ENCODE measurements around the gene DNAAF9. TPM values are rescaled to one million over a fixed set of nuclear protein-coding genes. Genes with fewer than 3 reads are reported as not detected.

Gene DNAAF9
- polyA plus RNA-seq, 2 of the 4 experiments (the other 2 are of a cell fraction) = 4.9 to 7.5 TPM

DNA sequence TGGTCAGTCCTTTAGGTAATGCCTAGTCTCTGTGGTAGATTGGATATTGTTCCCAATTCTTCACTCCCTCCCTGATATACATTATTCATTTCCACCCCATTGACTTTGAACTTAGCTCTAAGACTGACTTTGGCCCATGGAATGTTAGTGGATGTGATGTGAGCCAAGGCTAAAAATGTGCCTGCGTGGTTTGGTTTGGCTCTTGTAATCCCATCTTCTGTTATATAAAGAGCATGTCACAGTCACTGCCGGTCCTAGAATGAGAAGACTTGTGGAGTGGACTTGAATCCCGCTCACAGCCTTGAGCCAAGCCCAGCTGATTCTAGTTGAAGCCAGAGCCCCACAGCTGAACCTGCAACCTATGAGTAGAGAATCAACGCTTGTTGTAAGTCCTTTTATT, 23.6 kb upstream of the DNAAF9 start:
- H3K4me2 ChIP-seq = no peak overlapping the region
- DNase-seq (ENCODE audit: low read depth in 1 of 2, low spot score in 1 of 2) = no peak
- no peaks in the 10 kb centered on the region for H3K4me1 ChIP-seq
- no peak overlapping the region for H3K27ac ChIP-seq
- ATAC-seq = no peak
- no peak for FAIRE-seq
- WGBS (ENCODE audit: missing lambda C conversion rate) = 84% methylated on average over 4 of the region's 4 CpGs
- POLR2A ChIA-PET = no interaction called here
- CTCF ChIA-PET = interaction anchor here (1.1 kb wide), 1 partner anchor 8 kb away, joined by 3 read pairs; no protein-coding TSS in a partner anchor
- no peaks in the 10 kb centered on the region for H3K9me3 ChIP-seq
- TF ChIP-seq, protein P1, sequence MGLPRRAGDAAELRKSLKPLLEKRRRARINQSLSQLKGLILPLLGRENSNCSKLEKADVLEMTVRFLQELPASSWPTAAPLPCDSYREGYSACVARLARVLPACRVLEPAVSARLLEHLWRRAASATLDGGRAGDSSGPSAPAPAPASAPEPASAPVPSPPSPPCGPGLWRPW (IDR thresholded peaks at IDR 0.05) = no peak
- TF ChIP-seq ZC3H11A (IDR thresholded peaks at IDR 0.05) (no peak), POLR2A (IDR thresholded peaks at IDR 0.05; ENCODE audit: low read length) (no peak), FOSL2 (IDR thresholded peaks at IDR 0.05) (no peak), FOSL2 (CRISPR knock-in tag; IDR thresholded peaks at IDR 0.05) (no peak), ZNF302 (CRISPR knock-in tag; IDR thresholded peaks at IDR 0.05) (no peak), HDAC2 (IDR thresholded peaks at IDR 0.05) (no peak), CEBPB (IDR thresholded peaks at IDR 0.05) (no peak), BHLHE40 (IDR thresholded peaks at IDR 0.05; ENCODE audit: low read depth, low read length) (no peak), CHD2 (IDR thresholded peaks at IDR 0.05; ENCODE audit: low read length, partially characterized antibody) (no peak), CHD4 (IDR thresholded peaks at IDR 0.05; ENCODE audit: borderline replicate concordance) (no peak), EHMT2 (IDR thresholded peaks at IDR 0.05; ENCODE audit: low read depth) (no peak), EHF (CRISPR knock-in tag; IDR thresholded peaks at IDR 0.05) (no peak), CBX2 (IDR thresholded peaks at IDR 0.05; ENCODE audit: borderline replicate concordance, low read depth) (no peak), RARB (CRISPR knock-in tag; IDR thresholded peaks at IDR 0.05) (no peak), ESRRA (IDR thresholded peaks at IDR 0.05; ENCODE audit: borderline replicate concordance, low read length) (no peak)
- TF ChIP-seq, protein P2, sequence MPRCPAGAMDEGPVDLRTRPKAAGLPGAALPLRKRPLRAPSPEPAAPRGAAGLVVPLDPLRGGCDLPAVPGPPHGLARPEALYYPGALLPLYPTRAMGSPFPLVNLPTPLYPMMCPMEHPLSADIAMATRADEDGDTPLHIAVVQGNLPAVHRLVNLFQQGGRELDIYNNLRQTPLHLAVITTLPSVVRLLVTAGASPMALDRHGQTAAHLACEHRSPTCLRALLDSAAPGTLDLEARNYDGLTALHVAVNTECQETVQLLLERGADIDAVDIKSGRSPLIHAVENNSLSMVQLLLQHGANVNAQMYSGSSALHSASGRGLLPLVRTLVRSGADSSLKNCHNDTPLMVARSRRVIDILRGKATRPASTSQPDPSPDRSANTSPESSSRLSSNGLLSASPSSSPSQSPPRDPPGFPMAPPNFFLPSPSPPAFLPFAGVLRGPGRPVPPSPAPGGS (IDR thresholded peaks at IDR 0.05) = no peak
- TF ChIP-seq, protein P3, sequence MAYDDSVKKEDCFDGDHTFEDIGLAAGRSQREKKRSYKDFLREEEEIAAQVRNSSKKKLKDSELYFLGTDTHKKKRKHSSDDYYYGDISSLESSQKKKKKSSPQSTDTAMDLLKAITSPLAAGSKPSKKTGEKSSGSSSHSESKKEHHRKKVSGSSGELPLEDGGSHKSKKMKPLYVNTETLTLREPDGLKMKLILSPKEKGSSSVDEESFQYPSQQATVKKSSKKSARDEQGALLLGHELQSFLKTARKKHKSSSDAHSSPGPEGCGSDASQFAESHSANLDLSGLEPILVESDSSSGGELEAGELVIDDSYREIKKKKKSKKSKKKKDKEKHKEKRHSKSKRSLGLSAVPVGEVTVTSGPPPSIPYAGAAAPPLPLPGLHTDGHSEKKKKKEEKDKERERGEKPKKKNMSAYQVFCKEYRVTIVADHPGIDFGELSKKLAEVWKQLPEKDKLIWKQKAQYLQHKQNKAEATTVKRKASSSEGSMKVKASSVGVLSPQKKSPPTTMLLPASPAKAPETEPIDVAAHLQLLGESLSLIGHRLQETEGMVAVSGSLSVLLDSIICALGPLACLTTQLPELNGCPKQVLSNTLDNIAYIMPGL (CRISPR knock-in tag; IDR thresholded peaks at IDR 0.05; ENCODE audit: borderline replicate concordance) = no peak
- TF ChIP-seq, protein P4, sequence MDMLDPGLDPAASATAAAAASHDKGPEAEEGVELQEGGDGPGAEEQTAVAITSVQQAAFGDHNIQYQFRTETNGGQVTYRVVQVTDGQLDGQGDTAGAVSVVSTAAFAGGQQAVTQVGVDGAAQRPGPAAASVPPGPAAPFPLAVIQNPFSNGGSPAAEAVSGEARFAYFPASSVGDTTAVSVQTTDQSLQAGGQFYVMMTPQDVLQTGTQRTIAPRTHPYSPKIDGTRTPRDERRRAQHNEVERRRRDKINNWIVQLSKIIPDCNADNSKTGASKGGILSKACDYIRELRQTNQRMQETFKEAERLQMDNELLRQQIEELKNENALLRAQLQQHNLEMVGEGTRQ (IDR thresholded peaks at IDR 0.05) = no peak
- TF ChIP-seq, protein P5, sequence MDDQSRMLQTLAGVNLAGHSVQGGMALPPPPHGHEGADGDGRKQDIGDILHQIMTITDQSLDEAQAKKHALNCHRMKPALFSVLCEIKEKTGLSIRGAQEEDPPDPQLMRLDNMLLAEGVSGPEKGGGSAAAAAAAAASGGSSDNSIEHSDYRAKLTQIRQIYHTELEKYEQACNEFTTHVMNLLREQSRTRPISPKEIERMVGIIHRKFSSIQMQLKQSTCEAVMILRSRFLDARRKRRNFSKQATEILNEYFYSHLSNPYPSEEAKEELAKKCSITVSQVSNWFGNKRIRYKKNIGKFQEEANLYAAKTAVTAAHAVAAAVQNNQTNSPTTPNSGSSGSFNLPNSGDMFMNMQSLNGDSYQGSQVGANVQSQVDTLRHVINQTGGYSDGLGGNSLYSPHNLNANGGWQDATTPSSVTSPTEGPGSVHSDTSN (IDR thresholded peaks at IDR 0.05) = no peak
- no peak overlapping the region for H3K4me3 ChIP-seq

DNA sequence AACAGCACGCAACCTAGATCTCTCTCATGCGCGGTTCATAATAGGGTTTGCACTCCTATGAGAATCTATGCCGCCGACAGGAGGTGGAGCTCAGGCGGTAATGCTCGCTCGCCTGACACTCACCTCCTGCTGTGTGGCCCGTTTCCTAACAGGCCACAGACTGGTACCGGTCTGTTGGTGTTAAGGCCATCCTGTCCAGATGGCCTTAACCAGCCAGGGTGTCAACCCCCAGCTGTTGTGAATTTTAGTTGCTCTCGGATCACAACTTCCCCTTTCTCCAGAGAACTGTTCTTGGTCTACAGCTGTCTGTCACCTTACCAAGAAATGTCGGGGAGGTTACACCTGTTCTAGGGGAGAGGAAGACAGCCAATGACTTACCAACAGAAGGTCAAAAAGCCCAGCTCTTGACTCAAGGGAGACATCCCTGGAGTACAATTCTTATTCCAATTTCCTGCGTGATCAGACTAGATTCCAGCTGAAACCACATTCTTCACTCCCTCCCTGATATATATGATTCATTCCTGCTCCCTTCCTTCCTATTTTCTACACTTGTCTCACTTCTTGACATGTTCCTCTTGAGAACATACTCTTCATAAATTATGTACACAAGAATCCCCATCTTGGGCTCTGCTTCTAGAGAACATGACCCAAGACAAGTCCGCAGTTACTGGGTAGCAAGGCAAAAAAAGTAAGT, 23.1 kb upstream of the DNAAF9 start:
- H3K4me3 ChIP-seq = no peak overlapping the region
- WGBS (ENCODE audit: missing lambda C conversion rate) = 91% methylated on average over 14 of the region's 14 CpGs
- ATAC-seq (no peak), FAIRE-seq (no peak), DNase-seq (ENCODE audit: low read depth in 1 of 2, low spot score in 1 of 2) (no peak)
- ChIA-PET CTCF (interaction anchor here (1.1 kb wide), 1 partner anchor 8 kb away, joined by 3 read pairs; no protein-coding TSS in a partner anchor), POLR2A (no interaction called here)
- H3K27ac ChIP-seq = no peak overlapping the region
- no peaks in the 10 kb centered on the region for H3K9me3 ChIP-seq
- no peak overlapping the region for H3K4me2 ChIP-seq
- H3K4me1 ChIP-seq = no peaks in the 10 kb centered on the region
- TF ChIP-seq, protein P6, sequence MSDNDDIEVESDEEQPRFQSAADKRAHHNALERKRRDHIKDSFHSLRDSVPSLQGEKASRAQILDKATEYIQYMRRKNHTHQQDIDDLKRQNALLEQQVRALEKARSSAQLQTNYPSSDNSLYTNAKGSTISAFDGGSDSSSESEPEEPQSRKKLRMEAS (IDR thresholded peaks at IDR 0.05) = no peak
- TF ChIP-seq SREBF2 (IDR thresholded peaks at IDR 0.05) = no peak
- TF ChIP-seq, protein P7, sequence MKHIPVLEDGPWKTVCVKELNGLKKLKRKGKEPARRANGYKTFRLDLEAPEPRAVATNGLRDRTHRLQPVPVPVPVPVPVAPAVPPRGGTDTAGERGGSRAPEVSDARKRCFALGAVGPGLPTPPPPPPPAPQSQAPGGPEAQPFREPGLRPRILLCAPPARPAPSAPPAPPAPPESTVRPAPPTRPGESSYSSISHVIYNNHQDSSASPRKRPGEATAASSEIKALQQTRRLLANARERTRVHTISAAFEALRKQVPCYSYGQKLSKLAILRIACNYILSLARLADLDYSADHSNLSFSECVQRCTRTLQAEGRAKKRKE (CRISPR knock-in tag; IDR thresholded peaks at IDR 0.05; ENCODE audit: low read depth) = no peak
- no peak for TF ChIP-seq MAFK (IDR thresholded peaks at IDR 0.05; ENCODE audit: partially characterized antibody)
- TF ChIP-seq, protein P8, sequence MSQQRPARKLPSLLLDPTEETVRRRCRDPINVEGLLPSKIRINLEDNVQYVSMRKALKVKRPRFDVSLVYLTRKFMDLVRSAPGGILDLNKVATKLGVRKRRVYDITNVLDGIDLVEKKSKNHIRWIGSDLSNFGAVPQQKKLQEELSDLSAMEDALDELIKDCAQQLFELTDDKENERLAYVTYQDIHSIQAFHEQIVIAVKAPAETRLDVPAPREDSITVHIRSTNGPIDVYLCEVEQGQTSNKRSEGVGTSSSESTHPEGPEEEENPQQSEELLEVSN (IDR thresholded peaks at IDR 0.05; ENCODE audit: borderline replicate concordance, low read depth) = no peak
- no peak for TF ChIP-seq ESRRA (IDR thresholded peaks at IDR 0.05; ENCODE audit: borderline replicate concordance, low read length)
- TF ChIP-seq, protein P5 (IDR thresholded peaks at IDR 0.05) = no peak
- TF ChIP-seq MYC (IDR thresholded peaks at IDR 0.05; ENCODE audit: borderline replicate concordance, low read length) = no peak
- no peak for TF ChIP-seq ZFP36 (IDR thresholded peaks at IDR 0.05; ENCODE audit: borderline replicate concordance, partially characterized antibody)
- TF ChIP-seq NR3C1 (IDR thresholded peaks at IDR 0.05) = no peak
- no peak for TF ChIP-seq FOSB (CRISPR knock-in tag; IDR thresholded peaks at IDR 0.05)
